Measurements from ENCODE around the gene NRXN3. TPM values are rescaled to one million over a fixed set of nuclear protein-coding genes. Genes with fewer than 3 reads are reported as not detected.

NRXN3 gene
- total RNA-seq, 1 experiment from 2014 or later, result not detected

DNA sequence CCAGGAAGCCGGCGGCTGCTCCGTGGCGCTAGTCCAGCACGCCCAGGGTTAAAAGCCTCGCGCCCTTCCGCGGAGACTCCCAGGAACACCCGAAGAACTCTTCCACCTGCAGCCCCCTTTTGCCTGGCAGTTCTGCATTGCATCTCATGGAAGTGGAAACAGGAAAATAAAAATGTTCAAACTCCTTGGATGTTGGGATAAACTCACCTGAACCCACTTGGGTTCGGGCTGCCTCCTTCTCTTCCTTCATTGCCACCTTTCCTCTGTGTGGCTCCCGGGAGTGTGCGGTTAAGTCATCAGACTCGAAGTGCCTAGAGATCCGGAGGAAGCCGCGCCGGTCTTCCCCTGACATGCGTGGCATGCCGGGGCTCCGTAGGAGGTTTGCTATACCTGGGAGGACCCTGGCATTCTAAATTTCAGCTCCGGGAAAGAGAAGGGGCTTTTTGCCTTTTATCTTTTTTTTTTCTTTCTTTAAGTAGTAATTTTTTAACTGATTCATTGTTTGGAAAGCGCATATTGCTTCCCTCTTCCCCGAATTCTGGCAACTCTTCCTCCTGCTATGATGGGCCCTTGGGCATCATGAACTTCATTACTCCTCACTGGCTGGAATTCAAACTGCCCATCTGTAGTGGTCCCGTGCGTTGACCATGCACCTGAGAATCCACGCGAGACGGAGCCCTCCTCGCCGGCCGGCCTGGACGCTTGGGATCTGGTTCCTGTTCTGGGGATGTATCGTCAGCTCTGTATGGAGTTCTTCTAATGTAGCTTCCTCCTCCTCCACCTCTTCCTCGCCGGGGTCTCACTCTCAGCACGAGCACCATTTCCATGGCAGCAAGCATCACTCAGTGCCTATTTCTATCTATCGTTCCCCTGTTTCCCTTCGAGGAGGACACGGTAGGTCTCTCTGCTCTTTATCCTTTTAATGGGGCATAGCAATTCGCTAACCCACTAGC is 1109.7 kb downstream of the NRXN3 start:
- no peaks in the 10 kb centered on the region for H3K4me1 Mint-ChIP-seq (ENCODE audit: low read depth, unreplicated experiment)
- BruUV-seq (replicated peaks), result no TSS peak
- no peaks in the 10 kb centered on the region for H3K36me3 Mint-ChIP-seq (ENCODE audit: insufficient read depth, unreplicated experiment)
- intact Hi-C loops (cut with micrococcal nuclease; ENCODE audit: unreplicated experiment), result no loop called here
- TF ChIP-seq CTCF (IDR thresholded peaks at IDR 0.05; ENCODE audit: unreplicated experiment), result no peak
- no peak overlapping the region for H3K4me3 Mint-ChIP-seq (ENCODE audit: low read depth, unreplicated experiment)
- H3K27ac Mint-ChIP-seq (ENCODE audit: unreplicated experiment), result no peak overlapping the region
- no peak for DNase-seq
- peaks cover 3% of the 10 kb centered on the region for H3K9me3 Mint-ChIP-seq (ENCODE audit: low read depth, unreplicated experiment)
- H3K27me3 Mint-ChIP-seq (ENCODE audit: unreplicated experiment), result peaks cover 19% of the 10 kb centered on the region
- CTCF ChIA-PET, result no interaction called here

DNA sequence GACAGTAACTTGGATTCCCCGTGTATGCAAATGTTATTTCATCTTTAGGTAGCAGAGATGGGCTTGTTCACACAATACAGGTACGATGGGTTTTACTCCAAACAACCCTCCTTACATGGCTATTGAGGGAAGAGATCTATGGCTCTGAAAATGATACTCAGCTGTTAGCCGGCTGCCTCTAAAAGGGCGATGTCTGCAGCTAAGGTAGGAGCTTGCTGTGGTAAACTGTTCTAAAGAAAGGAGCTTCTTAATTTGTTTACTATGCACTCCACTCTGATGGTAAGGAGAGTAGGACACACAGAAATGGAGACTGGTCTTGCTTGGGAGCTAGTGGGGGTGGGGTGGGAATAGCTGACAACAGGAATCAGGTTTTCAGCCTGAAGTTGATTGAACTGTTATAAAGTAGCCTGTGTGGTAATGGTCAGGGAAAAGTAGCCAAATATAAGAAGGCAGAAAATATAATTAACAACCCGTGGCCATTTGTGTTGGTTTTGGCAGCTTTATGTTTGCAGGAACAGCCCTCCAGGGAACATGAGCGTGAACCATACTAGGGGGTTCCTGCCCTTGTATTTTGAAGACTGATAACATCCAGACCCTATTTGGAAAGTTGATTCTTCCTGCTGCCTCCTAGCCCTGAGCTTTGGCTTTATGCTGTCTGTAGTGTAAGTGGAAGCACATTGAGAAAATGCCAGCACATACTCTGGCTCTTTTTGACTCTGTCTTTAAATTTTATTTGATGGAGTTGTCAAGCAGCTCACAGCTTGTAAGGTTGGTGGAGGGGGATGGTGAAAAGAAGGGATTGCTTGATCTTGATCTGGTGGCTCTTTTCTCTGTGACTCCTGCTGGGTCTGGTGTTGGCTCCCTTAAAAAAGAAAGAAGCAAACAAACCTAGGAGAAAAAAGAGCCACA is 1111.3 kb downstream of the NRXN3 start:
- DNase-seq, result no peak
- no peak overlapping the region for H3K4me3 Mint-ChIP-seq (ENCODE audit: low read depth, unreplicated experiment)
- TF ChIP-seq CTCF (IDR thresholded peaks at IDR 0.05; ENCODE audit: unreplicated experiment), result no peak
- no TSS peak for BruUV-seq (replicated peaks)
- peaks cover 3% of the 10 kb centered on the region for H3K9me3 Mint-ChIP-seq (ENCODE audit: low read depth, unreplicated experiment)
- CTCF ChIA-PET, result interaction anchor here (0.7 kb wide), 1 partner anchor 429 kb away, joined by 6 read pairs; no protein-coding TSS in a partner anchor
- intact Hi-C loops (cut with micrococcal nuclease; ENCODE audit: unreplicated experiment), result no loop called here
- peaks cover 19% of the 10 kb centered on the region for H3K27me3 Mint-ChIP-seq (ENCODE audit: unreplicated experiment)
- H3K27ac Mint-ChIP-seq (ENCODE audit: unreplicated experiment), result no peak overlapping the region
- no peaks in the 10 kb centered on the region for H3K4me1 Mint-ChIP-seq (ENCODE audit: low read depth, unreplicated experiment)
- no peaks in the 10 kb centered on the region for H3K36me3 Mint-ChIP-seq (ENCODE audit: insufficient read depth, unreplicated experiment)

- no TSS peak for BruUV-seq (replicated peaks)
- TF ChIP-seq CTCF (IDR thresholded peaks at IDR 0.05; ENCODE audit: unreplicated experiment), result no peak
- CTCF ChIA-PET, result no interaction called here
- intact Hi-C loops (cut with micrococcal nuclease; ENCODE audit: unreplicated experiment), result no loop called here
- Mint-ChIP-seq H3K9me3 (ENCODE audit: low read depth, unreplicated experiment) (peaks cover 3% of the 10 kb centered on the region), H3K27ac (ENCODE audit: unreplicated experiment) (no peak overlapping the region), H3K4me1 (ENCODE audit: low read depth, unreplicated experiment) (no peaks in the 10 kb centered on the region), H3K36me3 (ENCODE audit: insufficient read depth, unreplicated experiment) (no peaks in the 10 kb centered on the region), H3K4me3 (ENCODE audit: low read depth, unreplicated experiment) (no peak overlapping the region), H3K27me3 (ENCODE audit: unreplicated experiment) (peaks cover 11% of the 10 kb centered on the region)
- no peak for DNase-seq
These were observed 1114.4 kb downstream of the NRXN3 start for GRCh38 chr14:79284621-79285020.

GRCh38 chr14:79285263-79285662 is 1115.1 kb downstream of the NRXN3 start:
- Mint-ChIP-seq H3K27me3 (ENCODE audit: unreplicated experiment) (peaks cover 4% of the 10 kb centered on the region), H3K9me3 (ENCODE audit: low read depth, unreplicated experiment) (peaks cover 2% of the 10 kb centered on the region), H3K4me1 (ENCODE audit: low read depth, unreplicated experiment) (no peaks in the 10 kb centered on the region), H3K27ac (ENCODE audit: unreplicated experiment) (no peak overlapping the region), H3K4me3 (ENCODE audit: low read depth, unreplicated experiment) (no peak overlapping the region), H3K36me3 (ENCODE audit: insufficient read depth, unreplicated experiment) (no peaks in the 10 kb centered on the region)
- intact Hi-C loops (cut with micrococcal nuclease; ENCODE audit: unreplicated experiment), result no loop called here
- BruUV-seq (replicated peaks), result no TSS peak
- DNase-seq, result no peak
- no peak for TF ChIP-seq CTCF (IDR thresholded peaks at IDR 0.05; ENCODE audit: unreplicated experiment)
- CTCF ChIA-PET, result no interaction called here
